HG03066 (cell line): Measurements from ENCODE around the gene S100G.
"Not testable (repeated sequence)": the region's sequence is repeated elsewhere in the genome, so short reads cannot be mapped to it uniquely, and the experiment has no call there.

Experiments used
- ATAC-seq: cut with Tn5 transposase; IDR thresholded peaks from one replicate; pipeline ENCODE4 v1.9.1; 2021; ENCODE audit warnings: low read depth; ENCODE audit not compliant: unreplicated experiment

The S100G gene

GRCh38 chrX:16649858-16650257, at the start of gene S100G:
Gene S100G (plus strand): TSS chrX:16650158. CDS start chrX:16651007, 849 bp downstream.
- ATAC-seq, result no peak

GRCh38 chrX:16601885-16602284, 48.1 kb upstream of the S100G start:
- ATAC-seq, result no peak

- ATAC-seq, result not testable (repeated sequence)
Measured at GRCh38 chrX:16603235-16603634, 46.7 kb upstream of the S100G start.

- no peak for ATAC-seq
Measured at GRCh38 chrX:16603822-16604221, 46.1 kb upstream of the S100G start.

- no peak for ATAC-seq
Measured at GRCh38 chrX:16604337-16604736, 45.6 kb upstream of the S100G start.

GRCh38 chrX:16606142-16606720, 43.7 kb upstream of the S100G start:
- no peak for ATAC-seq

- no peak for ATAC-seq
Measured at GRCh38 chrX:16610121-16610621, 39.8 kb upstream of the S100G start.

- not testable (repeated sequence) for ATAC-seq
Measured at GRCh38 chrX:16610654-16611053, 39.3 kb upstream of the S100G start.

- ATAC-seq, result no peak
Measured at GRCh38 chrX:16612257-16612897, 37.6 kb upstream of the S100G start.

- ATAC-seq, result no peak
Measured at GRCh38 chrX:16617382-16617781, 32.6 kb upstream of the S100G start.

GRCh38 chrX:16618422-16618821, 31.5 kb upstream of the S100G start:
- ATAC-seq, result no peak

GRCh38 chrX:16619024-16619423, 30.9 kb upstream of the S100G start:
- no peak for ATAC-seq

- ATAC-seq, result not testable (repeated sequence)
Measured at GRCh38 chrX:16628511-16628910, 21.4 kb upstream of the S100G start.

GRCh38 chrX:16628946-16629595, 20.9 kb upstream of the S100G start:
- ATAC-seq, result no peak

GRCh38 chrX:16629909-16630308, 20.0 kb upstream of the S100G start:
- ATAC-seq, result no peak

GRCh38 chrX:16633754-16634153, 16.2 kb upstream of the S100G start:
- no peak for ATAC-seq

GRCh38 chrX:16635040-16635439, 14.9 kb upstream of the S100G start:
- no peak for ATAC-seq

GRCh38 chrX:16635596-16635995, 14.4 kb upstream of the S100G start:
- no peak for ATAC-seq

GRCh38 chrX:16638533-16638932, 11.4 kb upstream of the S100G start:
- no peak for ATAC-seq

GRCh38 chrX:16639966-16640365, 10.0 kb upstream of the S100G start:
- no peak for ATAC-seq

GRCh38 chrX:16640823-16641222, 9.1 kb upstream of the S100G start:
- ATAC-seq, result no peak

- ATAC-seq, result no peak
Measured at GRCh38 chrX:16643176-16643575, 6.8 kb upstream of the S100G start.
